NCI-H226 (cell line): ENCODE data around the gene MDGA2.
"Not testable (repeated sequence)": the region's sequence is repeated elsewhere in the genome, so short reads cannot be mapped to it uniquely, and the experiment has no call there.

Experiments used
- DNase-seq: peaks from one replicate; pipeline ENCODE4 v3.0.0-alpha.2; 2015

Gene MDGA2

DNA sequence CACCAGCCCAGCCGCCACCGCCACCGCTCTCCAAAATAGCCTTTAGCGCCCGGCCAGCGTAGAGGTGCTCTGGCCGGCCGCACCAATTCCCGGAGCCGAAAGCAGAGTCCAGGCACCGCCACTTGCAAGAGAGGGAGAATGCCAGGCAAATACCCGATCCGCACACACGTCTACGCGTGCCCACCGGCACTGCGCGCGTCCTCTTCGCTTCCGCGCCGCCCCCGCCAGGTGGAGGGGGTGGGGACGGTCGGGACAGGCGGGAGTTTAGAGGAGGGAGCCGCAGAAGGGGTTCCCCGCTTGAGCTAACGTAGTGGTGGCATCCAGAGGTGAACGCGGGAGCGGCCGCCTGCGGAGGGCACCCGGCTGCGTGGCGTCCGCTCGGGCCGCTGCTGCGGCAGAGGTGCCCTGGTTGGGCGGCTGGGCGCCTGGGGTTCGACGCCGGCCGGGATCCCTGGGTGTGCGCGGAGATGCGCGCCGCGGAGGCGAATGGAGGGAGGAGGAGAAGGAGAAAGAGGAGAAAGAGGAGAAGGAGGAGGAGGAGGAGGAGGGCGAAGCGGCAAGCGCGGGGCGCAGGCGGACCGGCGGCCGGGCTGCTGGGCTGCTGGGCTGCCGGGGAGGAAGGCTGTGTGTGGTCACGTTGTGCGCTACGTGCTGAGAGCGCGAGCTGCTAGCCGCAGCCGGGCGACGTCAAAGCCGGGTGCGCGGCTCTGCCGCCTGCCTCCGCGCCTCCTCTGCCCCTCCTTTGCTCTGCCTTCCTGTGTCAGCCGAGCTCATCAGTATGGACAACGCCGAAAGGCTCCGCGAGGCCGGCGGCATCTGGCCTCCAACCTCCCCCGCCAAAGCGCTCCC is at the start of gene MDGA2:
MDGA2 (minus strand) TSS at position 140 of the 849 bp plus-strand sequence.
- peak; percentile 70 for DNase-seq

DNA sequence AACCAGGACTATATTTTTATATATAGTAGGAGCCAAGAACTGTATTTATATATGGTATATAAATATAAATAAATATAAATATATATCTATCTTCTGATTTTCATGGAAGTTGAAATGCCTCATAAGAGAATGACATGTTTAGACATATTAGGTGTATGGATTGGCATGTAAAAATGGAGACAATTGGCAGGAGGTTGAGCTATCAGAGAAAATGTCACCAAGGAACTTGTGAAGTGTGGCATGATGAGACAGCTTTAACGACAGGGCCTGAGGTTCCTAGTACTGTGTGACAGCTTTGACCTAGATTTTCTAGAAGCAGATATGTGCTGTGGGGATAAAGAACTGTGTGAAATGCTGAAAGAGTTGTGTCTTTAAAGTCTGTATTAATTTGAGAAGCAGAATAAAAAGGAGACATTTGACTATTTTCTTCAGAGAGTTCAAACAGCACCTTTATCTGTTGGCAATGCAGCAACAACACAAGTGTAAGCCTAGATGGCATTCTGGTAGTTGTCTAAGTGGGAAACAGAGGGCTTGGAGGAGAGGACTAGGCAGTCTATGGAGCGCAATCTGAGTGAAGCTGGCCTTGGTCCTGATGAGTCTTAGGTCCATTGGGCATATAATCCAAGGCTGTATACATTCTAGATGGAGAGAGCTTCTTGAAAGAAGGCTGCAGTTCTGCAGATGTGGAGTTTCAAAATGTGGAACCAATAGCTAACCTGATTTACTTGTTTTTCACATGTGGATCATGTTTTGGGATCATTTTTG is 47.7 kb upstream of the MDGA2 start:
- DNase-seq = no peak

DNA sequence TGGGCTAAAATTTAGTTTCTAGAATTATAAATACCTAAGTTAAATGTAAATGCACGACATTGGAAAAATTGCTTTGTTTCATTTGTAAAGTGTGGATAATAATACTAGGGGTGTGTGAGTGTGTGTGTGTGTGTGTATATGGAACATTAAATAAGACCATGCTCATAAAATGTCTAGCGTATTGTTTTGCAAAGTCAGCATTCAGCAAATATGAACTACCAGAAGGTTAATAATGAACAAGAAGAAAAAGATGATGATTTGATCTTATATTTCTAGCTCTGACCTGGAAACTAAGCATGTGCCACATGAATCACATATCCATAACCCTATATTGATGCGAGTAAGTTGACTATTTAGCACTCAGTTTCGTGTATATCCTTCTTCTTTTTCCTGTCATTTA is 44.9 kb upstream of the MDGA2 start:
- DNase-seq = no peak

DNA sequence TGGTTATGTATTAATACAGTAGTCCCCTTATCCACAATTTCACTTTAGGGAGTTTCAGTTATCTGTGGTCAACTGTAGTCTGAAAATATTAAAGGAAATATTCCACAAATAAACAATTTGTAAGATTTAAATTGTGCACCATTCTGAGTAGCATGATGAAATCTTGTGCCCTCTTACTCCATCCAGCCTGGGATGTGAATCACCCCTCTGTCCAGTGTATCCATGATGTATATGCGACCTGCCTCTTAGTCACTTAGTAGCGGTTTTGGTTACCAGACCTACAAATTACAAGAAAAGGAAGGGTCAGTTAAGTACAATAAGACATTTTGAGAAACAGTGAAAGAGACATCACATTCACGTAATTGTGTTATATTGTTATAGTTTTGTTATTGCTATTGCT is 39.9 kb upstream of the MDGA2 start:
- peak; percentile 57 for DNase-seq

DNA sequence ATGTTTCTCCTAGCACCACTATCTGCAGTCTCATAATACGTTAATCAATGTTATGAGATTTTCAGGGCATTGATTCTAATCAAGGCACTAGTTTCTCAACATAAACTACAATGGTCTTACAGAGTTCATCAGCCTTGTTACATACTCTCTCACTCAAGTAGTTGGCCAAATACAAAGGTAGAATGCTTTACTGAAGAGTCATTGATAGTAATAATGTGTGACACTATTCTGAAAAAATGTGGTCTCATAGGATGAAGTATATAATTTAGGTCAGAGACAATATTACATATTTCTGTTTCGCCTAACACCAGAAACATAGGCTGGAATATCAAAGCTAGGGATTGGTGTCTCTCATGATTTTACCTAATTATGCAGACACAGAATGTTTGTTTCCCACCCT is 35.2 kb upstream of the MDGA2 start:
- peak; percentile 43 for DNase-seq

DNA sequence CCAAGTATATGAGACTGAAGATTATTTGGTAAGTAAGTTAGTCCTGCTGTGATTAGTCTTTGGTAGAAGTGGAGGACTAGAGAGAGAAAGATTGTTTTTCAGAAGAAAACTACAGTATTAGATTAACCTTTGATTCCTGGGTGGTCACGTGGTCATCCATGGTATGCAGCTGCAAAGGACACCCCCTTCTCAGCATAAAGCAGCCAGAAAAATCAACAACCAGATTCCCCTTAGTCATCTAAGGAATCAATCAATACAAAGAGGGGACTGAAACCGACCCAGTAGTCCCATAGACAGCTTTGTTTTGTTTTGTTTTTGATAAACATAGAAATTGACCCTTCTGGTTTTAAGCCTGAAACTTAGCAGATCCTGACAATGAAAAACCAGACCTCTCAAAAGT is 30.3 kb upstream of the MDGA2 start:
- DNase-seq = no peak

DNA sequence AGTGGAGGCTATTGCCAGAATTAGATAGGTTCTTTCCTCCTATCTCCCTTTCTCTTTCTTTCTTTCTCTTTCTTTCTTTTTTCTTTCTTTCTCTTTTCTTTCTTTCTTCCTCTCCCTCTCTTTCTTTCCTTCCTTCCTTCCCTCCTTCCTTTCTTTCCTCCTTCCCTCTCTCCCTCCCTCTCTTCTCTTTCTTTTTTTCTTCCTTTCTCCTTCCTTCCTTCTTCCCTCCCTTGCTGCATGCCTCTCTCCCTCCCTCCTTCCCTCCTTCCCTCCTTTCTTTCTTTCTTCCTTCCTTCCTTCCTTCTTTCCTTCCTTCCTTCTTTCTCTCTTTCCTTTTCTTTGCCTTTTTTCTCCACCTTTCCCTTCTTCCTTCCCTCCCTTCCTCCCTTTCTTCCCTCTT is 16.4 kb upstream of the MDGA2 start:
- no peak for DNase-seq

DNA sequence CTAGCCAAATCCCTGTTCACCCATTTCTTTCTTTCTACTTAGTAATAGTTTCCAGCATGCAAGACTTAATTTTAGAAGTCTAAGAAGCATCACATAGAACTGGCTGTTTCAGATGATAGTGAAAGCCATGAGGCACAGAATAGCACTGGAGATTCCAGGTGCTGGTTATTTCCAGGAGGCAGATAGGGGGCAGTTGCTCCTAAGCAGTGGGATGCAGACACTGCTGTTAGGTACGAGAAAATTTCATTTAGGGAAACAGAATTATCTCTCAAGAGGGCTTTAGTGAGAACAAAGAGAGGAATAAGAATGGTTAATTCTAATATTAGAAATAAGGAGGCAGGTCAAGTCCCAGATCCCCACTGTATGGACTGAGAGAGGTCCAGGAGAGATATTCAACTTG is 3.6 kb upstream of the MDGA2 start:
- DNase-seq = no peak

DNA sequence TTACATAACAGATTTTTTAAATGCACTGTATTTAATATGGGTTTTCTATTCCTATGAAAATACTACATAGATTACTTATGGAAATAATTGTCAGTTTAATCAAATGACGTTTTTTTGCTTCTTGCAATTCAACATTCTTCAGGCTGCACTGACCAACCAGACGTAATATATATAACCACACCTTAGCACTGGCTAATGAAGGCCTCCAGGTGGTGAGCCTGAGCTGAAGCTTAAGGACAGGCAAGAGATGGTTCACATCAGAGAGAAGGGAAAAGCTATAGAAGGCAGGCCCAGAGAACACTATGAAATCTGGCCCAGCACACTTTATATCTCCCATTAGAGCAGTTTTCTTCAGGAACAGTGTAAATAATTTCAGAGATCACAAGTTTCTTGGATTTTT is 2.8 kb upstream of the MDGA2 start:
- no peak for DNase-seq

DNA sequence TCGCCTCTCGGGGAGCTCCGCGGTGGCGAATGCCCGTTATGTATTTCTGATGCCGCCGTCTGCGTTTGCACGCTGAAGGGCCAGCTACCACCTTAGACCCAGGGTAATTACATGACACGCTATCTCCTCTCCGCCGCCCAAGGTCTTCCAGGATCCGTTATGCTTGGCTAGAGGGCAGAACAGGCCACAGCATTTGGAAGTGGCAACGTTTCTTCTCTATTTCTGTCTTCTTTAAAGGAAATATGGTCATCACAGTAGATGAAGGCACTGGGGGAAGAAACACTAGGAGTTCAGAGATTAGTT is 861 bp upstream of the MDGA2 start:
- no peak for DNase-seq

DNA sequence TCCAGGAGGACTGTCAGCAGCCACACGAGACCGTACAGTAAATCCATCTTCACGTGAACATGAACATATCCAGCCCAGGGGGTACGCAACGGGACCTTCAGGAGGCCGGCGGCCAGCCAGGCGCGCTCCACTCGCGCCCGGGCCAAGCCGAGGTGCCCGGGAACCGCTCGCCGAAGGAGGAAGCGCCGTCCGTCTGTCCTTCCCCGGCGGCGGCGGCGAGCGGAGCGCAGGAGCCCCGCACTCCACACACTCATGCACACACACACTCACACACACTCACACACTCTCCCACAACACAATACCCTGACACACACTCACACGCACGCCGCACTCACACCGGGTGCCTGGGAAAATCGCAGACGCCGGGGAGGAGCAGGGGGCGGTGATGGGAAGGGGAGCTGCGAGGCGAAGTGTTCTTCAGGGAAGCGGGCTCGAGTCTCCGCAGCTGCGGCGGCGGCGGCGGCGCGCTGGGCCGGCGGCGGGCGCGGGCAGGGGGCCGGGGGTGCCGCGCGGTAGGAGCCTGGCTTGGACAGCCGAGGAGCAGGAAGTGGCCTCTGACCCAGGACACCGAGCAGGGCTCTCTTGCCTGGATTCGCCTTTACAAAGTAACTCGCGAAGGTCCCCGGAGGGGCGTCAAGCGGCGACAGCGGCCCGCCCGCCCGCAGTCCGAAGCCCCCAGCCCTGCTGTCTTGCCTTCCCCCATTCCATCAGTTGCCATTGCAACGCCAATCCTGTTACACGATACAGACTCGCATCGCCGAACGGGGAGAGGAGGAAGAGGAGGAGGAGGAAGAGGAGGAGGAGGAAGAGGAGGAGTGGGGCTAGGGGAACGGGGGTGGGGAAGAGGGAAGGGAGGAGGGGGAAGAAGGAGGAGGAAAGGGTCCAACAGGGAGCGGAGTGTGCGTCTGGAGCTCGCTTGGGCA is 601 bp downstream of the MDGA2 start:
- DNase-seq = no peak

DNA sequence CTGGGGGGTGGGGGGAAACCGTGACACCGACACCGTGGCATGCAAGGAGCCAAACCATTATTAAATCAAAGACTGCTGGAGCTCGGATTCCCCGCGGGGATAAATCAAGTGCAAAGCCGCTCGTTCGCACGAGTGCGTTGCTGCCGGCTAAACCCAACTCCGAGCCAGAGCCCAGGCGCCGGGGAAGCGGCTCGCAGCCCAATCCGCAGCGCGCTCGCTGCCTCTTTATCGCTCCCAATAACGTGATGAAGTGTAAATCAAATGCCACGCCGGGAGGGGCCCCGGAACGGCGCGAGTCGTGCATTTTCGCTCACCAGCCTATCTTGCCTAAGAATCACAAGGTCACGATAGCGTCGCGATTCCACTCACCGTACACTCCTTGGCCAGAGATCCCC is 1.3 kb downstream of the MDGA2 start:
- DNase-seq = no peak

DNA sequence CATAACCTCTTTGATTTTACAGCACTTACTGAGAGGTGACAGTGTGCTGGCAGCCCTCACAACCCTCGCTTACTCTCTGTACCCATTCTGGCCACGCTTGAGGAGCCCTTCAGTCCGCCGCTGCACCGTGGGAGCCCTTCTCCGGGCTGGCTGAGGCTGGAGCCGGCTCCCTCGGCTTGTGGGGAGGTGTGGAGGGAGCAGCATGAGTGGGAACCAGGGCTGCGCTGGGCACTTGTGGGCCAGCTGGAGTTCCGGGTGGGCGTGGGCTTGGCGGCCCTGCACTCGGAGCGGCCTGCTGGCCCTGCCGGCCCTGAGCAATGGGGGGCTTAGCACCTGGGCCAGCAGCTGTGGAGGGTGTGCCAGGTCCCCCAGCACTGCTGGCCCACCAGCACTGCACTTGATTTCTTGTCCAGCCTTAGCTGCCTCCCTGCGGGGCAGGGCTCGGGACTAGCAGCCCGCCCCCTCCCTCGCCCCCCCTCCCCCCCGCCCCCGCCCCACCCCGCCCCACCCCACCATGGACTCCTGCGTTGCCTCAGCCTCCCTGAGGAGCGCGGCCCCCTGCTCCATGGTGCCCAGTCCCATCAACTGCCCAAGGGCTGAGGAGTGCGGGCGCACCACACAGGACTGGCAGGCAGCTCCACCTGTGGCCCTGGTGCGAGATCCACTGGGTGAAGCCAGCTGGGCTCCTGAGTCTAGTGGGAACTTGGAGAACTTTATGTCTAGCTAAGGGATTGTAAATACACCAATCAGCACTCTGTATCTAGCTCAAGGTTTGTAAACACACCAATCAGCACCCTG is 9.9 kb downstream of the MDGA2 start:
- no peak for DNase-seq

DNA sequence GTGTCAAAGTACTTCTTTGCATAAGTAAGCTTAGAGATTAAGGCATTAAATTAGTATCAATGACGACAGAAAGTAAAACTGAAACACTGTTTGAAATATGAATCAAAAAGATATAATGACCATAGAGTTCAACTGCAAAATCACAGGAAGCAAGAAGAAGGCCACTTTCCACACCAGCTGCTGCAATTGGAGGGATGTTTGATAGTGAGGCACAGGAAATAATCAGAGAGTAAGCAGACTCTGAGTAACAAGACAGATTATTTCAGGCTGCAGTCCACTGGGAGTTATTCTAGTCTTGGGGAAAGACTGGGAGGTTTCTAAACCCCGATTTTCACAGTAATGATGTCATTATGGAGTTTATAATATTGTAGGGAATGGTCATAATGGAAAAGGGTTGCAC is 12.9 kb downstream of the MDGA2 start:
- DNase-seq = no peak

DNA sequence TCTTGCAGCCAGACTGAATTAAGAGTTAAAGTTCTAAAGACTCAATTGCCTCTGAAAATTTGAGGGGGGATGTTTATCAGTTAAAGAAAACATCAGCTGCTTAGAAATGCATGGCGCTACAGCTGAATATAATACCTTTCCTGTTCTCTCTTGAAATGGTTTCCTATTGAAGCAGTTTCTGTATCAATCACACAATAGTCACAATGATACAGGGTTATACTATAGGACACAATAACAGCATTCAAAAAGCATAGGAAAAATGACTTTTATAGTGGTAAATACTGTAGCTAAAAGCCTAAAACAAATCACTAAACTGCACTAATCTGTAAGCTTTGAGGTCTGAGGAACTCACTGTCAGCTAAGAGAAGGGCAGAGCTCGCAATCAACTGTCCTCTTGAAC is 15.2 kb downstream of the MDGA2 start:
- no peak for DNase-seq

DNA sequence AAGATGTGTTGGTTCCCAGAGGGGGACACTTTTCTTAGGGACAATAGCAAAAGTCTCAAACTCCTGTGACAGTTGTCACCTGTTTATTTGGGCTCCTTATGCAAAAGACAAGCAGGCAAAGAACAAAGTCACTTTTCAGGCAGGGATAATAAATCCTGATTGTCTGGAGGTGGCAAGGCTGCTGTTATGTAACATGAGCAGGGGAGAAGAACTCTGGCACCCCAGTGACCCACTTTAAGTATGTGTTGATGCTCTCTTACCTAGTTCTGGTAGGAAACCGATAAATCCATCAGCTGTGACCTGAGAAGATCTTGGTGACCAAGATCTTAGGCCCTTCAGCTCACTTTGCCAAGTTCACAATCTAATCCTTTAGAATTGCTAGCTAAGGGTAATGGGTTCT is 17.4 kb downstream of the MDGA2 start:
- no peak for DNase-seq

DNA sequence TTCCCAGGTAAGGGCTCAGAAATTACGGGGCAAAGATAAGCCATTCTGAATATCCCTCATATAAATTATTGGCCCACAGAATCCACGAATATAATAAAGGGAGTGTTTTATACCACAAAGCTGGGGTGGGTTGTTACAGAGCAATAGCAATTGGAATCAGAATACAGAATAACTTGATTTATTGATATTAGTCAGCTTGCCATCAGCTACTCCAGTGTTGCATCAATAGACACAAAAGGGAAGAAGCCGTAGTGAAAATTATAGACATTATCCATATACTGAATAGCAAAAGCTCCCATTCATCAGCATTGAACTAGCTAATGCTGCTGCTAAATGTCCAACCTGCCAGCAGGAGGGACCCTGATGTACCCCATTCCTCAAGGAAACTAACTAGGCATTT is 18.3 kb downstream of the MDGA2 start:
- no peak for DNase-seq

DNA sequence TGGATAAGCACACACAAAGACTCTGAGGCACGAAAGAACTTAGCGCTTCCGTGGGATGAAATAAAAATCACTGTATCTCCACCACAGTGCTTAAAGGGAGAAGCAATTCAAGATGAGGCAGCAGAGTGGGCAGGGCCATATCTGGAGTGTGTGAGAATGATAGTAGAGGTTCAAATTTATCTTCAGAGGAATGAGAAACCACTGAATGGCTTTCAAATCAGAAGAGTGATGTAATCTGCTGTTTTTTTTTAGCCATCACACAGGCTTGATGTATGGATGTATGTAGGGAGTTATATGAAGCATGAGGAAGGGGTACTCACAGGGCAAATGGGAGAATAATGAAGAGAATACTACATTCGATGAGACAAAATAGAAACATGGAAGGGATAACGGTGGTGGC is 24.1 kb downstream of the MDGA2 start:
- DNase-seq = no peak

DNA sequence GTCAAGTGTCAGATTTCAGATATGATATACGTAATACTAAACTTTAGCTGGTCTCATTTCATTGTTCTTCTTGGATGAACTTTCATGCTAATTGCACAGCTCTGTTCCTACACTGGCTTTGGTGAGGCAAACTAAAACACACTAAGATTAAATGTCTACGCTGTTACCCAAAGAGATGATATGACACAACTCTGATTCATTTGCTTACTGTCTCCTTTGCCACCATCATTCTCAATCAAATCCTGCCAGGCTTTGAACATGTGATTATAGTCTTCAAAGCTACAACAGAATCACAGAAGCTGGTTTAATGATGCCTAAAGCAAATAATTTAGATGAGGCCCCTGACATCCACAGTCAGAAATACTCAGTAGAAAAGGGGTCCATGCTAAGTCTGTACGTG is 37.7 kb downstream of the MDGA2 start:
- no peak for DNase-seq

DNA sequence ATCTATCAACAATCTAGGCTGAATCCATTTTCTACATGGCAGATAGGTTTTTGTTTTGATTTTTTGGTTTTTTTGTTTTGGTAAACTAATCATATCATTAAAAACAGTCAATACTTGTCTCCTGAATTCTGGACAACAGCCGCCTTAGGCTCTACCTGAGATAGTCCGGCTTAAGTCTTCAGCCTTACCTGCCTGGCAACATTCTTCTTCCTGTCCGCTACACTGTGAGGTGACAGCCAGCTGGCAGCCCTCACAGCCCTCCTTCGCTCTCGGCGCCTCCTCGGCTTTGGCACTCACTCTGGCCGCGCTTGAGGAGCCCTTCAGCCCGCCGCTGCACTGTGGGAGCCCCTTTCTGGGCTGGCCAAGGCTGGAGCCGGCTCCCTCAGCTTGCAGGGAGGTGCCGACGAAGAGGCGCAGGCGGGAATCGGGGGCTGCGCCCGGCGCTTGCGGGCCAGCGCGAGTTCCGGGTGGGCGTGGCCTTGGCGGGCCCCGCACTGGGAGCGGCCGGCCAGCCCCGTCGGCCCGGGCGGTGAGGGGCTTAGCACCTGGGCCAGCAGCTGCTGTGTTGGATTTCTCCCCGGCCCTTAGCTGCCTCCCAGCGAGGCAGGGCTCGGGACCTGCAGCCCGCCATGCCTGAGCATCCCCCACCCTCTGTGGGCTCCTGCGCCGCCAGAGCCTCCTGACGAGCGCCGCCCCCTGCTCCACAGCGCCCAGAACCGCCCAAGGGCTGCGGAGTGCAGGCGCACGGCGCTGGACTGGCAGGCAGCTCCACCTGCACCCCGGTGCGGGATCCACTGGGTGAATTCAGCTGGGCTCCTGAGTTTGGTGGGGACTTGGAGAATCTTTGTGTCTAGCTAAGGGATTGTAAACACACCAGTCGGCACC is 49.0 kb downstream of the MDGA2 start:
- no peak for DNase-seq

DNA sequence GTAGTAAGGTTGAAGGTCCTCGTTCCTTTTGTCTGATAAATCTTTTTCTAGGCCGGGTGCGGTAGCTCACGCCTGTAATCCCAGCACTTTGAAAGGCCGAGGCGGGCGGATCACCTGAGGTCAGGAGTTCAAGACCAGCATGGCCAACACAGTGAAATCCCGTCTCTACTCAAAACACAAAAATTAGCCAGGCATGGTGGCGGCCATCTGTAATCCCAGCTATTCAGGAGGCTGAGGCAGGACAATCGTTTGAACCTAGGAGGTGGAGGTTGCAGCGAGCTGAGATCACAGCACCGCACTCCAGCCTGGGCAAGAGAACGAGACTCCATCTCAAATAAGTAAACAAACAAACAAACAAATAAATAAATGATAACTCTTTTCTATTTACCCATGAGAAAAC is 51.3 kb downstream of the MDGA2 start:
- not testable (repeated sequence) for DNase-seq

DNA sequence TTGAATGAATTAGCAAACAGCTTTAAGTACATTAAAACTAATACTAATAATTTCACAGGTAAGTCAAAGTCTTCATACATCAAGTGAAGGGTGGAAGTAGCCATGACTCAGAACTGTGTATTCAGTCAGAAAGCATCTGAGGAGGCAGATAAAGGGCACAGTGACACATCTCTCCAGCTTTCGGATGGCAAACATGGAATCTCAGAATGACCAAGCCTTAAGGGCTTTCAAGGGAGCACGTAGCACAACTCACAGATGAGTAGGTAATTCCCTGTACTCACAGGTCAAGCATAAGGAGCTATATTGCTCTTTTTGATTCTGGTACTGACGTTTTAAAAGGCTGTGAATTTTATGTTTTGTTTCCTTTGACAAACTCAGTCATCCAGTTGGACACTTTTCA is 56.0 kb downstream of the MDGA2 start:
- DNase-seq = peak; percentile 85
